NCI-H2196 (cell line): ENCODE data around the gene NUP37.
A peak's percentile ranks its signal among the peaks of the same experiment; 100 is the strongest.
"Not testable (repeated sequence)": the region's sequence is repeated elsewhere in the genome, so short reads cannot be mapped to it uniquely, and the experiment has no call there.

Experiments used
- DNase-seq: peaks from one replicate; lab custom pipeline; 2025; ENCODE audit not compliant: unreplicated experiment; lab: John Stamatoyannopoulos, UW

Gene NUP37

GRCh38 chr12:102095677-102096263 lies 24.1 kb downstream of the NUP37 start:
- peak; percentile 5 for DNase-seq

- DNase-seq, result no peak
These were observed 26.6 kb downstream of the NUP37 start for GRCh38 chr12:102093319-102093718.

GRCh38 chr12:102089228-102089835 lies 30.6 kb downstream of the NUP37 start:
- DNase-seq, result not testable (repeated sequence)

GRCh38 chr12:102080842-102081241 lies 39.1 kb downstream of the NUP37 start:
- DNase-seq, result no peak

GRCh38 chr12:102072092-102072491 lies 47.8 kb downstream of the NUP37 start:
- not testable (repeated sequence) for DNase-seq

GRCh38 chr12:102069707-102070106 lies 50.2 kb downstream of the NUP37 start:
- no peak for DNase-seq

GRCh38 chr12:102067574-102068258 lies 52.2 kb downstream of the NUP37 start:
- DNase-seq, result no peak

- no peak for DNase-seq
These were observed 55.4 kb downstream of the NUP37 start for GRCh38 chr12:102064476-102064875.

GRCh38 chr12:102063069-102063468 lies 56.8 kb downstream of the NUP37 start:
- peak; percentile 18 for DNase-seq

GRCh38 chr12:102062419-102062806 lies 57.5 kb downstream of the NUP37 start:
- no peak for DNase-seq

GRCh38 chr12:102061560-102062418 lies 58.1 kb downstream of the NUP37 start, which contains the start of gene WASHC3:
Gene WASHC3, minus strand, starts transcription at chr12:102061991. Its CDS starts 29 bp downstream, at chr12:102061962.
- peak; percentile 95 for DNase-seq

GRCh38 chr12:102061096-102061559 lies 58.8 kb downstream of the NUP37 start:
- DNase-seq, result no peak

GRCh38 chr12:102059343-102059742 lies 60.6 kb downstream of the NUP37 start:
- no peak for DNase-seq

- no peak for DNase-seq
These were observed 65.6 kb downstream of the NUP37 start for GRCh38 chr12:102054345-102054744.

- no peak for DNase-seq
These were observed 66.9 kb downstream of the NUP37 start for GRCh38 chr12:102053062-102053349.

GRCh38 chr12:102052192-102053061 lies 67.5 kb downstream of the NUP37 start:
- DNase-seq, result no peak

- no peak for DNase-seq
These were observed 68.4 kb downstream of the NUP37 start for GRCh38 chr12:102051431-102051965.

- no peak for DNase-seq
These were observed 69.1 kb downstream of the NUP37 start for GRCh38 chr12:102050660-102051430.

- DNase-seq, result no peak
These were observed 76.0 kb downstream of the NUP37 start for GRCh38 chr12:102043928-102044327.
